Mesendoderm (in vitro differentiated cells): ENCODE data around the gene IRF2.

ENCODE experiments used
- DNase-seq: peaks from one replicate; pipeline ENCODE4 v3.0.0; 2013
- H2AK5ac ChIP-seq: 2 replicates; pipeline ENCODE4 v1.6.1; 2013; ENCODE audit warnings: low read length, inconsistent platforms
- H2BK120ac ChIP-seq: 2 replicates; pipeline ENCODE4 v1.6.1; 2013; ENCODE audit warnings: low read depth, mild to moderate bottlenecking, low read length, moderate library complexity, mixed read lengths
- H2BK15ac ChIP-seq: replicated peaks from 2 replicates; pipeline ENCODE4 v1.6.1; 2013; ENCODE audit warnings: low read depth, mild to moderate bottlenecking, moderate library complexity
- H2BK5ac ChIP-seq: 2 replicates; pipeline ENCODE4 v1.6.1; 2013; ENCODE audit warnings: low read length, inconsistent platforms
- H3K18ac ChIP-seq: 2 replicates; pipeline ENCODE4 v1.6.1; 2013; ENCODE audit warnings: mild to moderate bottlenecking, low read length, mixed read lengths
- H3K23ac ChIP-seq: one replicate; pipeline ENCODE4 v1.6.1; 2013; ENCODE audit warnings: low read length
- H3K27ac ChIP-seq: 2 replicates; pipeline ENCODE4 v1.5.1; 2013; ENCODE audit warnings: low read depth, mild to moderate bottlenecking, inconsistent platforms, low read length, moderate library complexity
- H3K27me3 ChIP-seq: 2 replicates; pipeline ENCODE4 v1.6.1; 2013; ENCODE audit warnings: low read length, control low read depth, mild to moderate bottlenecking, inconsistent platforms; ENCODE audit not compliant: insufficient read depth, poor library complexity
- H3K36me3 ChIP-seq: 2 replicates; pipeline ENCODE4 v1.6.1; 2013; ENCODE audit warnings: low read length, inconsistent platforms; ENCODE audit not compliant: control insufficient read depth, insufficient read depth
- H3K4ac ChIP-seq: one replicate; pipeline ENCODE4 v1.6.1; 2013; ENCODE audit warnings: low read depth, mild to moderate bottlenecking, low read length, moderate library complexity
- H3K4me1 ChIP-seq: 2 replicates; pipeline ENCODE4 v1.6.1; 2013; ENCODE audit warnings: low read depth, low read length, inconsistent platforms; ENCODE audit not compliant: control insufficient read depth
- H3K4me2 ChIP-seq: 2 replicates; pipeline ENCODE4 v1.6.1; 2013; ENCODE audit warnings: low read length
- H3K4me3 ChIP-seq: 2 replicates; pipeline ENCODE4 v1.5.1; 2013; ENCODE audit warnings: mild to moderate bottlenecking, low read length
- H3K56ac ChIP-seq: one replicate; pipeline ENCODE4 v1.6.1; 2013; ENCODE audit warnings: low read length
- H3K79me1 ChIP-seq: 2 replicates; pipeline ENCODE4 v1.6.1; 2013; ENCODE audit warnings: low read length, inconsistent platforms
- H3K79me2 ChIP-seq: 2 replicates; pipeline ENCODE4 v1.6.1; 2013; ENCODE audit warnings: mild to moderate bottlenecking, low read length; ENCODE audit not compliant: control insufficient read depth, insufficient read depth
- H3K9ac ChIP-seq: 2 replicates; pipeline ENCODE4 v1.6.1; 2013; ENCODE audit warnings: low read length, inconsistent platforms
- H4K5ac ChIP-seq: one replicate; pipeline ENCODE4 v1.6.1; 2013; ENCODE audit warnings: low read length
- H4K8ac ChIP-seq: one replicate; pipeline ENCODE4 v1.6.1; 2013; ENCODE audit warnings: low read depth, mild to moderate bottlenecking, control low read depth, low read length, moderate library complexity
- WGBS: extraction: QIAGEN DNeasy Blood & Tissue Kit; methylation state at CpG from one replicate; pipeline ENCODE4 v1.1.7; 2013; ENCODE audit warnings: low lambda C conversion rate, missing lambda C conversion rate; ENCODE audit not compliant: insufficient coverage; ENCODE audit errors: extremely low coverage; 5-methylcytosine and 5-hydroxymethylcytosine counted together

IRF2 gene

DNA sequence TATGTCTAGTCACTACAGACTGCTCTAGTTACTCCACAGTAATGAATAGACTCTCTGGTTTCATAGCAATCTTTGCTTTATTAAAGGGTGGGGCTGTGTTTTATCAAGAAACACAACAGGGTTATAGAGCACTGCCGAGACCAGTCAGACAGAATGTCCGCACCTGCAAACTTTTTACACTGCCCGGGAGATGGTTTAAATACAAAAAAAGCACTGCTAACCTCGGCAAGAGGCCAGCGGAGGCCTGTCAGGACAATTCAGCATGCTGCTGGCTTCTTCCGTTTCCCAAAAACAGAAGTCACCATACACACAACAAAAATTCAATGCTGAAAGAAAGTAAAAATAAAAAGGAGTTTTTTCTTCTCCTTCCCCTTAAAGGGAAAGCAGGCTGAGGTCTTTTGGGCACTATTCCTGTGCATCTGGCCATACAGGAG, 67.4 kb downstream of the IRF2 start:
- no peak overlapping the region for H3K9ac ChIP-seq
- H3K27ac ChIP-seq: no peak overlapping the region
- H3K23ac ChIP-seq: no peak overlapping the region
- no peak overlapping the region for H2BK5ac ChIP-seq
- H4K8ac ChIP-seq: no peak overlapping the region
- no peak overlapping the region for H3K4me3 ChIP-seq
- H2BK15ac ChIP-seq: no peak overlapping the region
- no CpG with 5 or more reads among the region's 6 CpGs for WGBS
- no peaks in the 10 kb centered on the region for H3K4me1 ChIP-seq
- no peak for DNase-seq
- H3K18ac ChIP-seq: no peak overlapping the region
- H3K4me2 ChIP-seq: no peak overlapping the region
- no peaks in the 10 kb centered on the region for H3K36me3 ChIP-seq
- H3K79me1 ChIP-seq: no peaks in the 10 kb centered on the region
- no peaks in the 10 kb centered on the region for H3K27me3 ChIP-seq
- H3K56ac ChIP-seq: no peak overlapping the region
- no peak overlapping the region for H3K4ac ChIP-seq
- no peak overlapping the region for H2AK5ac ChIP-seq
- no peak overlapping the region for H4K5ac ChIP-seq
- no peaks in the 10 kb centered on the region for H3K79me2 ChIP-seq
- no peak overlapping the region for H2BK120ac ChIP-seq

- Histone ChIP-seq H2AK5ac (no peak overlapping the region), H3K4me3 (no peak overlapping the region), H3K56ac (no peak overlapping the region), H2BK5ac (no peak overlapping the region), H3K4me1 (peaks cover 3% of the 10 kb centered on the region), H3K4ac (no peak overlapping the region), H3K27ac (no peak overlapping the region), H3K36me3 (no peaks in the 10 kb centered on the region), H2BK15ac (no peak overlapping the region), H3K18ac (no peak overlapping the region), H4K5ac (no peak overlapping the region), H4K8ac (no peak overlapping the region), H3K79me1 (no peaks in the 10 kb centered on the region), H3K9ac (no peak overlapping the region), H3K27me3 (no peaks in the 10 kb centered on the region), H3K4me2 (no peak overlapping the region), H3K23ac (no peak overlapping the region), H3K79me2 (no peaks in the 10 kb centered on the region), H2BK120ac (no peak overlapping the region)
- DNase-seq: no peak
Observed at GRCh38 chr4:184404047-184404446, 70.3 kb downstream of the IRF2 start.

DNA sequence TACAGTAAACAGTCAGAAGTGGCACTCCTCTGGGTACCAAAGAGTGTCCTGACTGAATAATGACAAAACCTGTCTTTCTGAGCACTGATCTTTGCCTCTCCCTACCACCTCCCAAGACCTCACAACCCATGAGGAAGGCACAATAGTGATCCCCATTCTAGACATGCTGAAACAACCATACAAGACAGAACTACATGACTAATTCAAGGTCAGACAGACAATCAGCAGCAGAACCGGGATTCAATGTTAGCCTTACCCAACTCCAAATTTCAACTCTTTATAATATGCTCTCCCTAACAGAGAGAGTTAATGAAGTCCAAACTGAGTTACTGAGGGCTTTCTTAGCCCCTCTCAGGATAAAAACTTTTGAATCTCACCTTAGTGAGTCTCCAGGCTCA, 71.0 kb downstream of the IRF2 start:
- Histone ChIP-seq H3K23ac (no peak overlapping the region), H2AK5ac (no peak overlapping the region), H3K27ac (no peak overlapping the region), H3K4me1 (peaks cover 3% of the 10 kb centered on the region), H3K27me3 (no peaks in the 10 kb centered on the region), H3K4me2 (no peak overlapping the region), H3K4ac (no peak overlapping the region), H3K4me3 (no peak overlapping the region), H4K8ac (no peak overlapping the region), H3K79me2 (no peaks in the 10 kb centered on the region), H3K9ac (no peak overlapping the region), H2BK120ac (no peak overlapping the region), H3K56ac (no peak overlapping the region), H4K5ac (no peak overlapping the region), H3K36me3 (no peaks in the 10 kb centered on the region), H2BK5ac (no peak overlapping the region), H2BK15ac (no peak overlapping the region), H3K79me1 (no peaks in the 10 kb centered on the region), H3K18ac (no peak overlapping the region)
- DNase-seq: no peak
- WGBS: no CpG with 5 or more reads among the region's 1 CpG

GRCh38 chr4:184402740-184403383, 71.5 kb downstream of the IRF2 start:
- H2BK15ac ChIP-seq: no peak overlapping the region
- H2BK120ac ChIP-seq: no peak overlapping the region
- no peaks in the 10 kb centered on the region for H3K36me3 ChIP-seq
- no peak overlapping the region for H3K23ac ChIP-seq
- no peak overlapping the region for H3K9ac ChIP-seq
- H3K27me3 ChIP-seq: no peaks in the 10 kb centered on the region
- H3K4me3 ChIP-seq: no peak overlapping the region
- H3K56ac ChIP-seq: no peak overlapping the region
- H3K79me2 ChIP-seq: no peaks in the 10 kb centered on the region
- no peak overlapping the region for H4K5ac ChIP-seq
- H3K4me1 ChIP-seq: peaks cover 3% of the 10 kb centered on the region
- no peak for DNase-seq
- no peak overlapping the region for H3K18ac ChIP-seq
- H4K8ac ChIP-seq: no peak overlapping the region
- no peak overlapping the region for H3K27ac ChIP-seq
- no CpG with 5 or more reads among the region's 14 CpGs for WGBS
- H3K4me2 ChIP-seq: no peak overlapping the region
- H3K79me1 ChIP-seq: no peaks in the 10 kb centered on the region
- H2BK5ac ChIP-seq: no peak overlapping the region
- H3K4ac ChIP-seq: no peak overlapping the region
- H2AK5ac ChIP-seq: no peak overlapping the region

GRCh38 chr4:184402239-184402638, 72.1 kb downstream of the IRF2 start:
- Histone ChIP-seq H2AK5ac (no peak overlapping the region), H3K79me1 (no peaks in the 10 kb centered on the region), H3K4me3 (no peak overlapping the region), H2BK5ac (no peak overlapping the region), H3K23ac (no peak overlapping the region), H2BK120ac (no peak overlapping the region), H3K56ac (no peak overlapping the region), H4K8ac (no peak overlapping the region), H3K27me3 (no peaks in the 10 kb centered on the region), H3K4me2 (no peak overlapping the region), H3K36me3 (no peaks in the 10 kb centered on the region), H3K18ac (no peak overlapping the region), H3K79me2 (no peaks in the 10 kb centered on the region), H3K27ac (no peak overlapping the region), H3K4me1 (peaks cover 3% of the 10 kb centered on the region), H4K5ac (no peak overlapping the region), H3K4ac (no peak overlapping the region), H2BK15ac (no peak overlapping the region), H3K9ac (no peak overlapping the region)
- no peak for DNase-seq
- no CpG with 5 or more reads among the region's 12 CpGs for WGBS
